ENCODE measurements around the gene MAGEC3. TPM values are rescaled to one million over a fixed set of nuclear protein-coding genes. Genes with fewer than 3 reads are reported as not detected.

Gene MAGEC3
- total and polyA plus RNA-seq, 5 experiments from 2014 or later, result not detected

GRCh38 chrX:141903400-141904155 lies 65.5 kb downstream of the MAGEC3 start, which contains the start of gene MAGEC1:
MAGEC1 (plus strand) TSS chrX:141903894; CDS start chrX:141905073, 1,179 bp downstream.
- Mint-ChIP-seq H3K36me3 (peaks cover 0 to under 1% (median 0%) of the 10 kb centered on the region in 3 donors), H3K4me1 (no peaks in the 10 kb centered on the region), H3K9me3 (peaks cover 0 to 25% (median 2%) of the 10 kb centered on the region in 9 donors), H3K27me3 (peaks cover 0 to 11% (median 0%) of the 10 kb centered on the region in 5 donors), H3K4me3 (no peak within 1 kb of the TSS), H3K27ac (no peak within 1 kb of the TSS)
- DNase-seq, result no peak
- no peak for ATAC-seq
- POLR2A ChIA-PET, result no interaction called here

GRCh38 chrX:141904262-141904661 lies 66.1 kb downstream of the MAGEC3 start:
- POLR2A ChIA-PET, result no interaction called here
- Mint-ChIP-seq H3K36me3 (no peaks in the 10 kb centered on the region), H3K9me3 (peaks cover 0 to 25% (median 2%) of the 10 kb centered on the region in 9 donors), H3K4me3 (no peak overlapping the region), H3K27me3 (peaks cover 0 to 11% (median 0%) of the 10 kb centered on the region in 5 donors), H3K4me1 (no peaks in the 10 kb centered on the region), H3K27ac (no peak overlapping the region)
- ATAC-seq, result no peak
- DNase-seq, result no peak

- H3K9me3 Mint-ChIP-seq, result peaks cover 0 to 3% (median 0%) of the 10 kb centered on the region in 9 donors
- DNase-seq, result no peak
- no peak overlapping the region for H3K4me3 Mint-ChIP-seq
- H3K27me3 Mint-ChIP-seq, result no peaks in the 10 kb centered on the region
- ATAC-seq, result no peak
- H3K36me3 Mint-ChIP-seq, result no peaks in the 10 kb centered on the region
- H3K4me1 Mint-ChIP-seq, result no peaks in the 10 kb centered on the region
- H3K27ac Mint-ChIP-seq, result no peak overlapping the region
- POLR2A ChIA-PET, result no interaction called here
Measured at GRCh38 chrX:141917801-141918200, 79.7 kb downstream of the MAGEC3 start.

GRCh38 chrX:141924293-141924692 lies 86.2 kb downstream of the MAGEC3 start:
- Mint-ChIP-seq H3K4me1 (no peaks in the 10 kb centered on the region), H3K4me3 (no peak overlapping the region), H3K36me3 (no peaks in the 10 kb centered on the region), H3K27ac (no peak overlapping the region), H3K27me3 (no peaks in the 10 kb centered on the region), H3K9me3 (peaks cover 0 to 4% (median 0%) of the 10 kb centered on the region in 9 donors)
- POLR2A ChIA-PET, result no interaction called here
- ATAC-seq, result no peak
- no peak for DNase-seq

- no peak for DNase-seq
- no peak for ATAC-seq
- Mint-ChIP-seq H3K27me3 (no peaks in the 10 kb centered on the region), H3K9me3 (peaks cover 0 to 1% (median 0%) of the 10 kb centered on the region in 9 donors), H3K27ac (no peak overlapping the region), H3K4me1 (no peaks in the 10 kb centered on the region), H3K4me3 (no peak overlapping the region), H3K36me3 (no peaks in the 10 kb centered on the region)
- POLR2A ChIA-PET, result no interaction called here
Measured at GRCh38 chrX:141928432-141928831, 90.3 kb downstream of the MAGEC3 start.

GRCh38 chrX:141934059-141934641 lies 96.0 kb downstream of the MAGEC3 start:
- ATAC-seq (no peak), DNase-seq (no peak)
- Mint-ChIP-seq H3K27me3 (no peaks in the 10 kb centered on the region), H3K9me3 (peaks cover 0 to 2% (median 0%) of the 10 kb centered on the region in 9 donors), H3K4me1 (no peaks in the 10 kb centered on the region), H3K4me3 (no peak overlapping the region), H3K36me3 (no peaks in the 10 kb centered on the region), H3K27ac (no peak overlapping the region)
- POLR2A ChIA-PET, result no interaction called here

GRCh38 chrX:141935645-141936044 lies 97.5 kb downstream of the MAGEC3 start:
- Mint-ChIP-seq H3K27ac (no peak overlapping the region), H3K4me3 (no peak overlapping the region), H3K36me3 (no peaks in the 10 kb centered on the region), H3K9me3 (peaks cover 0 to 2% (median 0%) of the 10 kb centered on the region in 9 donors), H3K27me3 (no peaks in the 10 kb centered on the region), H3K4me1 (no peaks in the 10 kb centered on the region)
- POLR2A ChIA-PET, result no interaction called here
- DNase-seq (no peak), ATAC-seq (no peak)

GRCh38 chrX:141936080-141936479 lies 98.0 kb downstream of the MAGEC3 start:
- POLR2A ChIA-PET, result no interaction called here
- H3K27me3 Mint-ChIP-seq, result no peaks in the 10 kb centered on the region
- no peak overlapping the region for H3K4me3 Mint-ChIP-seq
- no peak overlapping the region for H3K27ac Mint-ChIP-seq
- no peaks in the 10 kb centered on the region for H3K36me3 Mint-ChIP-seq
- no peaks in the 10 kb centered on the region for H3K4me1 Mint-ChIP-seq
- ATAC-seq, result no peak
- H3K9me3 Mint-ChIP-seq, result peaks cover 0 to 2% (median 0%) of the 10 kb centered on the region in 9 donors
- DNase-seq, result no peak

GRCh38 chrX:141941234-141941633 lies 103.1 kb downstream of the MAGEC3 start:
- H3K9me3 Mint-ChIP-seq, result peaks cover 0 to 3% (median 0%) of the 10 kb centered on the region in 9 donors
- H3K4me1 Mint-ChIP-seq, result no peaks in the 10 kb centered on the region
- POLR2A ChIA-PET, result no interaction called here
- H3K4me3 Mint-ChIP-seq, result no peak overlapping the region
- no peaks in the 10 kb centered on the region for H3K27me3 Mint-ChIP-seq
- ATAC-seq (no peak), DNase-seq (no peak)
- no peak overlapping the region for H3K27ac Mint-ChIP-seq
- H3K36me3 Mint-ChIP-seq, result no peaks in the 10 kb centered on the region

GRCh38 chrX:141945426-141945825 lies 107.3 kb downstream of the MAGEC3 start:
- POLR2A ChIA-PET, result no interaction called here
- H3K36me3 Mint-ChIP-seq, result no peaks in the 10 kb centered on the region
- no peak overlapping the region for H3K27ac Mint-ChIP-seq
- H3K4me1 Mint-ChIP-seq, result no peaks in the 10 kb centered on the region
- H3K4me3 Mint-ChIP-seq, result no peak overlapping the region
- DNase-seq (no peak), ATAC-seq (no peak)
- H3K27me3 Mint-ChIP-seq, result no peaks in the 10 kb centered on the region
- H3K9me3 Mint-ChIP-seq, result peaks cover 0 to 4% (median 0%) of the 10 kb centered on the region in 9 donors

GRCh38 chrX:141947350-141947749 lies 109.2 kb downstream of the MAGEC3 start:
- Mint-ChIP-seq H3K27me3 (no peaks in the 10 kb centered on the region), H3K4me3 (no peak overlapping the region), H3K9me3 (peaks cover 0 to 8% (median 4%) of the 10 kb centered on the region in 9 donors), H3K36me3 (no peaks in the 10 kb centered on the region), H3K4me1 (no peaks in the 10 kb centered on the region), H3K27ac (no peak overlapping the region)
- ATAC-seq (no peak), DNase-seq (no peak)
- POLR2A ChIA-PET, result no interaction called here

All from naive thymus-derived CD8-positive, alpha-beta T cell (primary cell).